RWPE1 (cell line): ENCODE results near the gene GRAP2.

Experiments used
- CTCF ChIA-PET: fragments of 350-600 bp; sonication (Branson Sonifier 250); formaldehyde crosslinking; extraction: SDS; loops from one replicate; lab custom pipeline; 2021; lab: Yijun Ruan, JAX
- POLR2A ChIA-PET: fragments of 400-600 bp; formaldehyde crosslinking; extraction: SDS; loops from one replicate; lab custom pipeline; 2020; ENCODE audit warnings: antibody characterized with exemption; ENCODE audit not compliant: low non-redundant PET; lab: Yijun Ruan, JAX
- DNase-seq: peaks from one replicate; pipeline ENCODE4 v3.0.0; 2012; ENCODE audit warnings: low spot score
- H3K27ac ChIP-seq: fragments of 450-650 bp; 2 replicates; pipeline ENCODE4 v1.5.1; 2017
- TF ChIP-seq, protein P1 (sequence below): fragments of 450-650 bp; conservative IDR thresholded peaks from 2 replicates; pipeline ENCODE4 v1.5.1; 2017; ENCODE audit warnings: low read depth, mild to moderate bottlenecking

The GRAP2 gene

DNA sequence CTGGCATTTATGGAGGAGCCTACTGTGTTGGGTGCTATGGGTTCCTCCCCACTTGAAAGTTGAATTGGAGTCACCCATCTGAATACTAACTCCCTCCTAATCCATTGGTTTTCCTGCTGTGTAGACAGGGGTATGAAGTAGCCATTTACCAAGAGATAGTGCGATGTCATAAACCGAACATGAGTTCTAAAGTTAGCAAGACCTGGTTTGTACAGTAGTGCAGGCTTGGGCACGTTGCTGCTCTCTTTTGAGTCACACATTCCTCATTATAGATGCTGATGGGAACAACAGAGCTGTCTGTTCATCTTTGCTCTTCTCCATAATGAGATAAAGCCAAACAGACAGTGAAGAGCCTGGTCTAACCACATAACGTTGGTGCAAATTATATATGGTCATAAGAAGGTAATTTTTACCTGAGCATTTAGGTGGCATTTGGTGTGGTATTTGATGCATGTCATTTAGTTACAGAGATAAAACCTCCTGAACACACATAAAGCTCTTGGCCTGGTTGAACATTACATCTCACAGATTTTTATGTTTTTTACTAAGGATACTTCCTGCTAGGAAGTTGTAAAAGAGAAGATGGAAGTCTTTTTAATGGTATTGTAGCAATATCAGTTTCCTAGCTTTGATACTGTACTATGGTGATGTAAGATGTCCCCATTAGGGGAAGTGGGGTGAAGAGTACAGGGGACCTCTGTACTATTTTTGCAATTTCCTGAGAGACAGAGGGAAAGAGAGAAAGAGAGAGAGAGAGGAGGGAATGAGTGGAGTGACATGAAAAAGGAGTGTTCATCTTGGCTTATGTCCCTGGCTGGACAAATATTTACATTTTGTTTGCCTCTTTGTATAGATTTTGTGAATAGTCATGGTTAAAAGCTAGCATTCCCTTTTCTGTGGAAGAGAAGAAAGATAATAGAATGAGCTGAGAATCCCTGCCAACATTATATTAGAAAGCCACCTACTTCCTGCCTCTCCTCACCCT, 27.9 kb downstream of the GRAP2 start:
- no peak overlapping the region for H3K27ac ChIP-seq
- ChIA-PET CTCF (no interaction called here), POLR2A (no interaction called here)

DNA sequence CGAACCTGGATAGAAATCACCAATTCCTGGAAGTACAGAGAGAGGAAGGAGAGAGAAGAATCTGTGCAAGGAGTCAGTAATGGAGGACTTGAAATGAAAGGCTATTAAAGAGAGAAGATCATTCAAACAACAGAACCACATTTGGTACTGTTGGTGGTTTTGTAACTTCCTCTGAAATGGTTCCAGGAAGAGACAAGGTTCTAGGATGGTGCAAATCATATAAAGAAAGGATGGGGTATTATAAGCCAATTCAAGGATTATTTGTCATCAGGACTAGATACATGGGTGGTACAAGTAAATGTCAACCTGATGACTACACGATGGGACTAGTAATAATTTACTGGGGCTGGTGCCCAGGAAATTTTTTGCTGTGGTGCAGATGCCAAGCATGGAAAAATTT, 30.4 kb downstream of the GRAP2 start:
- ChIA-PET POLR2A (no interaction called here), CTCF (no interaction called here)
- DNase-seq = no peak
- TF ChIP-seq, protein P1, sequence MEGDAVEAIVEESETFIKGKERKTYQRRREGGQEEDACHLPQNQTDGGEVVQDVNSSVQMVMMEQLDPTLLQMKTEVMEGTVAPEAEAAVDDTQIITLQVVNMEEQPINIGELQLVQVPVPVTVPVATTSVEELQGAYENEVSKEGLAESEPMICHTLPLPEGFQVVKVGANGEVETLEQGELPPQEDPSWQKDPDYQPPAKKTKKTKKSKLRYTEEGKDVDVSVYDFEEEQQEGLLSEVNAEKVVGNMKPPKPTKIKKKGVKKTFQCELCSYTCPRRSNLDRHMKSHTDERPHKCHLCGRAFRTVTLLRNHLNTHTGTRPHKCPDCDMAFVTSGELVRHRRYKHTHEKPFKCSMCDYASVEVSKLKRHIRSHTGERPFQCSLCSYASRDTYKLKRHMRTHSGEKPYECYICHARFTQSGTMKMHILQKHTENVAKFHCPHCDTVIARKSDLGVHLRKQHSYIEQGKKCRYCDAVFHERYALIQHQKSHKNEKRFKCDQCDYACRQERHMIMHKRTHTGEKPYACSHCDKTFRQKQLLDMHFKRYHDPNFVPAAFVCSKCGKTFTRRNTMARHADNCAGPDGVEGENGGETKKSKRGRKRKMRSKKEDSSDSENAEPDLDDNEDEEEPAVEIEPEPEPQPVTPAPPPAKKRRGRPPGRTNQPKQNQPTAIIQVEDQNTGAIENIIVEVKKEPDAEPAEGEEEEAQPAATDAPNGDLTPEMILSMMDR = no peak
- H3K27ac ChIP-seq = no peak overlapping the region

More for the DNA sequence above, 27.9 kb downstream of the GRAP2 start:
- peak; percentile 33 for DNase-seq
- TF ChIP-seq, protein P1 = no peak

DNA sequence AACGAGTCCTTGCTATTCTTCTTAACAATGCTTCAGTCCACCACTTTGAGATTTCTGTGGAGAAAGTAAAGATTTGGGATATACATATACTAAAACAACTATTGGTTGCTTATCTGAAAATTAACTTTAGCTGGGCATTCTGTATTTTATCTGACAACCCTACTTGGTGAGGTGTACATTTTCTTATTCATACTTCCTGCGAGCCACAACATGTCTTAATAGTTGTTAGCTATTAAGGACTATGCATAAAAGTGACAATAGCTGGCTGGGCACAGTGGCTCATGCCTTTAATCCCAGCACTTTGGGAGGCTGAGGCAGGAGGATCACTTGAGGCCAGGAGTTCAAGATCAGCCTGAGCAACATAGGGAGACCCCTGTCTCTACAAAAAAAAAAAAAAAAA, 31.3 kb downstream of the GRAP2 start:
- no peak overlapping the region for H3K27ac ChIP-seq
- ChIA-PET POLR2A (no interaction called here), CTCF (no interaction called here)
- TF ChIP-seq, protein P1 = no peak
- DNase-seq = no peak

DNA sequence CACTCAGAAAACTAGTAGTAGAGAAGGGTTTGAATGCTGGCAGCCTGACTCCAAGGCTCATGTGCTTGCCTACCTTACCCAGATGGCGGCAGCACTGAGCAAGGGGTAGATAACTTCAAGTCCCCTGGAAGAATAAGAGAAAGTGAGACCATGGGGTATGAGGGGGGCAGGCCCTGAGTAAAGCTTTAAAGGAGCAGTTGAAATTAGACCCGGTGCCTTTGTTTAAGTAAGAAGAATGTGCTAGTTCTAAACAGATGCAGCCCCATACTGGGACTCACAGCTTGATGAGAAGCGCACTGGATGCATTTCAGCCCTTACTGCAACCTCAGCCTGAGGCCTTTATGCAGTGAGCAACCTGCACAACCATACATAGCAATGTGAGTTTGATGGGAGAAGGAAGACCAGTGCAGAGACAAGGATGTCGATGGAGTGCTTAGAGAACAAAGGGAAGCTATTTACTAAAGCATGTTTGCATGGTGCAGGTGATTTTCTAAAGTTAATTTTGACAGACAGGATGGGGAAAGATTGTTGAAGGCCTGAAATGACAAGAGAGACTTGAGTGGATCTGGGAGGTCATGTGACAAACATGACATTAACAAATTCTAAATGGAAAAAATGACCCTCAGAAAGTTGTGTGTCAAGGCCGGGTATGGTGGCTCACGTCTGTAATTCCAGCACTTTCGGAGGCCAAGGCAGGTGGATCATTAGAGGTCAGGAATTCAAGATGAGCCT, 32.2 kb downstream of the GRAP2 start:
- CTCF ChIA-PET = interaction anchor here (0.5 to 1.0 kb wide), 3 partner anchors 19 to 340 kb away, joined by 3 to 4 read pairs (median 3); no protein-coding TSS in a partner anchor
- H3K27ac ChIP-seq = no peak overlapping the region
- no peak for DNase-seq
- POLR2A ChIA-PET = no interaction called here
- TF ChIP-seq, protein P1 = peak; percentile 24; the same call in 1 of the 2 replicates

DNA sequence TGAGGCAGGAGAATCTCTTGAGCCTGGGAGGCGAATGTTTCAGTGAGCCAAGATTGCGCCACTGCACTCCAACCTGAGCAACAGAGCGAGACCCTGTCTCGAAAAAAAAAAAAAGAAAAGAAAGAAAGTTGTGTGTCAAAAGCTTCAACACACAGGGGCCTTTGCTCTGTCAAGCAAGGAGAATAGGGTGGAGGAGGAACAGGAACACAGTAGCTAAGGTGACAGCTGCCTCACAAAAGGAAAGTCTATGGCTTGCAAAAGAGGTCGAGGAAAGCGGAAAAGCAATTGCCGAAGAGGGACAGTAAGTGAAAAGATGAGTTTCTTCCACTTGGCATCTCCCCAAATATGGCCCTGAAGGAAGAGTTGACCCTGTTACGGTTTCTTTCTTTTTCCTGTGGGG, 32.9 kb downstream of the GRAP2 start:
- H3K27ac ChIP-seq = no peak overlapping the region
- POLR2A ChIA-PET = no interaction called here
- TF ChIP-seq, protein P1 = no peak
- no peak for DNase-seq
- CTCF ChIA-PET = interaction anchor here (0.5 to 0.7 kb wide), 2 partner anchors 73 to 341 kb away, joined by 3 to 4 read pairs; no protein-coding TSS in a partner anchor

DNA sequence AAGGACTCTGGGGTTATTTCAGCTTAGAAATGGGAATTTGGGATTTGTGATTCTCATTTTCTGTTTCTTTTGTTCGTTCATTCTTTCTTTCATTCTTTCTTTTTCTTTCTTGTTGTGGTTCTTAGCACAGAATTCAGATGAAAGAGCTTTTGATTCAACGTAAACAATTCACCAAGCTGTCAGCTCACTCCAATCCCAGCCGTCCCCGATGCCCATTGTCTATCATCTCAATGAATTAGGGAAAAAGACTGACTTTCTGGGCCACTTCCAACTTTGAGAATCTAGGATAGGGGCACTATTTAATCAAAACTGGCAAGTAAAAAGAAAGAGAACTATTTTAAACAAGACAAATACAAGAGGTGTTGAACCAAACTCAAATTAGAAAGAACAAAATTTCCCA, 34.2 kb downstream of the GRAP2 start:
- no peak for DNase-seq
- TF ChIP-seq, protein P1 = no peak
- CTCF ChIA-PET = no interaction called here
- POLR2A ChIA-PET = no interaction called here
- H3K27ac ChIP-seq = no peak overlapping the region
